ENCODE data around the gene CAV1. TPM values are rescaled to one million over a fixed set of nuclear protein-coding genes. Genes with fewer than 3 reads are reported as not detected.

CAV1 gene
- total RNA-seq, 1 donor from 2014 or later, result 14.4 TPM

- Mint-ChIP-seq H3K27ac (no peak overlapping the region), H3K27me3 (no peaks in the 10 kb centered on the region)
- TF ChIP-seq, protein P1, sequence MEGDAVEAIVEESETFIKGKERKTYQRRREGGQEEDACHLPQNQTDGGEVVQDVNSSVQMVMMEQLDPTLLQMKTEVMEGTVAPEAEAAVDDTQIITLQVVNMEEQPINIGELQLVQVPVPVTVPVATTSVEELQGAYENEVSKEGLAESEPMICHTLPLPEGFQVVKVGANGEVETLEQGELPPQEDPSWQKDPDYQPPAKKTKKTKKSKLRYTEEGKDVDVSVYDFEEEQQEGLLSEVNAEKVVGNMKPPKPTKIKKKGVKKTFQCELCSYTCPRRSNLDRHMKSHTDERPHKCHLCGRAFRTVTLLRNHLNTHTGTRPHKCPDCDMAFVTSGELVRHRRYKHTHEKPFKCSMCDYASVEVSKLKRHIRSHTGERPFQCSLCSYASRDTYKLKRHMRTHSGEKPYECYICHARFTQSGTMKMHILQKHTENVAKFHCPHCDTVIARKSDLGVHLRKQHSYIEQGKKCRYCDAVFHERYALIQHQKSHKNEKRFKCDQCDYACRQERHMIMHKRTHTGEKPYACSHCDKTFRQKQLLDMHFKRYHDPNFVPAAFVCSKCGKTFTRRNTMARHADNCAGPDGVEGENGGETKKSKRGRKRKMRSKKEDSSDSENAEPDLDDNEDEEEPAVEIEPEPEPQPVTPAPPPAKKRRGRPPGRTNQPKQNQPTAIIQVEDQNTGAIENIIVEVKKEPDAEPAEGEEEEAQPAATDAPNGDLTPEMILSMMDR (conservative IDR thresholded peaks at IDR 0.05), result no peak
Observed at GRCh38 chr7:116579322-116579721, 54.5 kb downstream of the CAV1 start.

DNA sequence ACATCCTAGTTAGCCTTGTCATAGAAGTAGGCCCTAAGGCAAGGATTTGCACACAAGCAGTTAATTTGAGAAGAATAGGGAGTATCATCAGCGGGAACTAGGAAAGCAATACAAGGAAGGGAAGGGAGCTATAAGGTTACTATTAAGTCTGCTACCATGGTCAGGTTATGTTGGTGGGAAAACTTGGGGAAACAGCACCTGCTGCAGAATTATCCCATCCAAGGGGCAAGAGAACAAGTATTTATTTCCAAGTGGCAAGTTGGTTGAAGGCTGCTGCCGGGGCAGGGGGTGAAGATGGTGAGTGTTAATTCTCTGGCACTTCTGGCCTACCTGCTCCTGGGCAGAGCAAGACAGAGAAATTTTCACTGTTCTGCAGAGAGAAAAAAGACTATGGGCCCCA is 55.0 kb downstream of the CAV1 start:
- DNase-seq (ENCODE audit: extremely low spot score, unreplicated experiment), result no peak
- Mint-ChIP-seq H3K4me3 (no peak overlapping the region), H3K36me3 (no peaks in the 10 kb centered on the region), H3K9me3 (no peaks in the 10 kb centered on the region), H3K4me1 (ENCODE audit: unreplicated experiment) (peaks cover 18% of the 10 kb centered on the region), H3K27ac (no peak overlapping the region), H3K27me3 (no peaks in the 10 kb centered on the region)
- TF ChIP-seq, protein P1 (conservative IDR thresholded peaks at IDR 0.05), result no peak

More at GRCh38 chr7:116579322-116579721, 54.5 kb downstream of the CAV1 start:
- Mint-ChIP-seq H3K36me3 (no peaks in the 10 kb centered on the region), H3K4me3 (no peak overlapping the region), H3K9me3 (no peaks in the 10 kb centered on the region), H3K4me1 (ENCODE audit: unreplicated experiment) (peaks cover 23% of the 10 kb centered on the region)
- DNase-seq (ENCODE audit: extremely low spot score, unreplicated experiment), result no peak

GRCh38 chr7:116582164-116582732 is 57.4 kb downstream of the CAV1 start:
- H3K36me3 Mint-ChIP-seq, result no peaks in the 10 kb centered on the region
- H3K4me3 Mint-ChIP-seq, result no peak overlapping the region
- no peaks in the 10 kb centered on the region for H3K9me3 Mint-ChIP-seq
- TF ChIP-seq, protein P1 (conservative IDR thresholded peaks at IDR 0.05), result no peak
- no peak for DNase-seq (ENCODE audit: extremely low spot score, unreplicated experiment)
- peaks cover 6% of the 10 kb centered on the region for H3K4me1 Mint-ChIP-seq (ENCODE audit: unreplicated experiment)
- no peaks in the 10 kb centered on the region for H3K27me3 Mint-ChIP-seq
- H3K27ac Mint-ChIP-seq, result no peak overlapping the region

DNA sequence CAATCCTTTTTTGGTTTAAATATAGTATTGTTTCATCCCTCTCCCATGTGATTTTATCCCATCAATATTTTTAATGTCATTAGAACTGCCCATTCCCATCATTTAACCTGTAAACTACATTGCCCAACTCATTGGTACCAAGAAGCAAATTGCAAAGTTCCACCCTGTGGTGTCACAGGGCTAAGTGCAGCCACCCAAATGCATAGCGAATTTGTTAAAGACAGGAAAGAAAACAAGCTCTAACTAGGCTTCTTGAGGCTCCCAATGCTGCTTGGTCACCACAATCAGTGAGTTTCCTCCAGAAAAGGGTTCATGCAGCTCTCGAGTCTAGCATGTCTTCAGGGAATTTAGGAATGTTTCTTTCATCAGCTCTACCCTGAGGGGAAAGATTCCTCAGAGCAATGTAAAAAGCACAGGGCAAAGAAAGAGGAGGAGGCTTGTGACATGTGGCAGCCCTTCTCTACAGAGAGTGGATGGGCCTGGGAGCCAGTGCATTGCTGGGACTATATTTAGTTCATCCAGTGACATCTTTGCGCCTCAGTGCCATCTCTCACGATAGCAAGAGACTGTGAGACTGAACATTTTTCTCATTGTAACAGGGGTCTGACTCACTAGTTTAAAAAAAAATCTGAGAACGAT is 58.1 kb downstream of the CAV1 start:
- Mint-ChIP-seq H3K4me1 (ENCODE audit: unreplicated experiment) (peaks cover 4% of the 10 kb centered on the region), H3K27ac (no peak overlapping the region), H3K27me3 (no peaks in the 10 kb centered on the region), H3K9me3 (no peaks in the 10 kb centered on the region), H3K36me3 (no peaks in the 10 kb centered on the region), H3K4me3 (no peak overlapping the region)
- DNase-seq (ENCODE audit: extremely low spot score, unreplicated experiment), result no peak
- TF ChIP-seq, protein P1 (conservative IDR thresholded peaks at IDR 0.05), result no peak

GRCh38 chr7:116583653-116584052 is 58.8 kb downstream of the CAV1 start:
- DNase-seq (ENCODE audit: extremely low spot score, unreplicated experiment), result no peak
- H3K4me3 Mint-ChIP-seq, result no peak overlapping the region
- H3K9me3 Mint-ChIP-seq, result no peaks in the 10 kb centered on the region
- TF ChIP-seq, protein P1 (conservative IDR thresholded peaks at IDR 0.05), result no peak
- no peaks in the 10 kb centered on the region for H3K27me3 Mint-ChIP-seq
- peaks cover 10% of the 10 kb centered on the region for H3K4me1 Mint-ChIP-seq (ENCODE audit: unreplicated experiment)
- no peak overlapping the region for H3K27ac Mint-ChIP-seq
- no peaks in the 10 kb centered on the region for H3K36me3 Mint-ChIP-seq
